ENCODE data around the gene GAST. TPM values are rescaled to one million over a fixed set of nuclear protein-coding genes. Genes with fewer than 3 reads are reported as not detected.

GAST gene
- polyA plus RNA-seq, 2 of the 4 experiments (the other 2 are of a cell fraction): not detected

GRCh38 chr17:41760878-41761277 lies 48.7 kb downstream of the GAST start:
- Histone ChIP-seq H3K9me3 (no peaks in the 10 kb centered on the region), H3K27ac (no peak overlapping the region), H3K4me2 (no peak overlapping the region), H3K4me1 (no peaks in the 10 kb centered on the region), H3K4me3 (no peak overlapping the region)
- ChIA-PET POLR2A (interaction anchor here (1.3 kb wide), 1 partner anchor 26 kb away, joined by 3 read pairs; the partner anchor contains the start of gene JUP), CTCF (interaction anchor here (1.3 to 96.0 kb wide), 2 partner anchors 9 to 27 kb away, joined by 4 to 3262 read pairs; partner anchors contain the start of genes FKBP10, JUP and P3H4)
- FAIRE-seq: no peak
- no peak for ATAC-seq
- 93% methylated on average over 6 of the region's 6 CpGs for WGBS (ENCODE audit: missing lambda C conversion rate)
- TF ChIP-seq MAZ (IDR thresholded peaks at IDR 0.05; ENCODE audit: borderline replicate concordance, low read depth, low read length) (no peak), HMGXB4 (CRISPR knock-in tag; IDR thresholded peaks at IDR 0.05; ENCODE audit: borderline replicate concordance) (no peak), MAFK (IDR thresholded peaks at IDR 0.05; ENCODE audit: partially characterized antibody) (no peak), CEBPB (IDR thresholded peaks at IDR 0.05) (no peak), RFX5 (IDR thresholded peaks at IDR 0.05) (no peak), RAD21 (conservative IDR thresholded peaks at IDR 0.05 in 1 of 2, IDR thresholded peaks at IDR 0.05 in 1 of 2) (no peak), SREBF2 (IDR thresholded peaks at IDR 0.05) (no peak), SMC3 (IDR thresholded peaks at IDR 0.05) (no peak), HES2 (IDR thresholded peaks at IDR 0.05) (no peak), NPAS2 (CRISPR knock-in tag; IDR thresholded peaks at IDR 0.05; ENCODE audit: borderline replicate concordance) (no peak), USF2 (IDR thresholded peaks at IDR 0.05) (no peak), TP53 (CRISPR knock-in tag; IDR thresholded peaks at IDR 0.05) (no peak), CHD2 (IDR thresholded peaks at IDR 0.05; ENCODE audit: low read length, partially characterized antibody) (no peak), MYC (IDR thresholded peaks at IDR 0.05; ENCODE audit: borderline replicate concordance, low read length) (no peak)
- no peak for DNase-seq (ENCODE audit: low read depth in 1 of 2, low spot score in 1 of 2)

- FAIRE-seq (no peak), DNase-seq (ENCODE audit: low read depth in 1 of 2, low spot score in 1 of 2) (no peak), ATAC-seq (no peak)
- no peak for TF ChIP-seq SMC3 (IDR thresholded peaks at IDR 0.05)
- no peak for TF ChIP-seq CHD4 (IDR thresholded peaks at IDR 0.05; ENCODE audit: borderline replicate concordance)
- TF ChIP-seq FOSL2 (IDR thresholded peaks at IDR 0.05): no peak
- no peak for TF ChIP-seq FOSL2 (CRISPR knock-in tag; IDR thresholded peaks at IDR 0.05)
- no peak for TF ChIP-seq CHD2 (IDR thresholded peaks at IDR 0.05; ENCODE audit: low read length, partially characterized antibody)
- no peak for TF ChIP-seq ZFP36 (IDR thresholded peaks at IDR 0.05; ENCODE audit: borderline replicate concordance, partially characterized antibody)
- no peak for TF ChIP-seq ZSCAN20 (CRISPR knock-in tag; IDR thresholded peaks at IDR 0.05)
- no peak for TF ChIP-seq FOXS1 (CRISPR knock-in tag; IDR thresholded peaks at IDR 0.05)
- no peak for TF ChIP-seq USF2 (IDR thresholded peaks at IDR 0.05)
- TF ChIP-seq BHLHE40 (IDR thresholded peaks at IDR 0.05; ENCODE audit: low read depth, low read length): no peak
- no peak for TF ChIP-seq RARB (CRISPR knock-in tag; IDR thresholded peaks at IDR 0.05)
- Histone ChIP-seq H3K4me2 (no peak overlapping the region), H3K9me3 (no peaks in the 10 kb centered on the region), H3K27ac (no peak overlapping the region), H3K4me1 (no peaks in the 10 kb centered on the region), H3K4me3 (no peak overlapping the region)
- 89% methylated on average over 6 of the region's 6 CpGs for WGBS (ENCODE audit: missing lambda C conversion rate)
- CTCF ChIA-PET: interaction anchor here (1.1 to 96.0 kb wide), 3 partner anchors 12 to 66 kb away, joined by 3 to 3262 read pairs (median 3262); partner anchors contain the start of genes FKBP10, GAST, HAP1 and JUP
- POLR2A ChIA-PET: interaction anchor here (1.7 to 1.8 kb wide), 2 partner anchors 11 to 24 kb away, joined by 4 to 9 read pairs; partner anchors contain the start of gene JUP
These were observed 50.3 kb downstream of the GAST start for GRCh38 chr17:41762391-41762790.

Measured in A549 (cell line).